GM21528 (cell line): ENCODE results near the gene MEGF11.

ENCODE experiments used
- ATAC-seq: cut with Tn5 transposase; IDR thresholded peaks from one replicate; pipeline ENCODE4 v1.9.1; 2021; ENCODE audit warnings: mild to moderate bottlenecking, moderate library complexity; ENCODE audit not compliant: unreplicated experiment, low FRiP score

The MEGF11 gene

GRCh38 chr15:66128116-66128680 is 125.4 kb downstream of the MEGF11 start:
- no peak for ATAC-seq

- no peak for ATAC-seq
Observed at GRCh38 chr15:66126456-66126855, 127.1 kb downstream of the MEGF11 start.

GRCh38 chr15:66126031-66126441 is 127.5 kb downstream of the MEGF11 start:
- ATAC-seq = no peak

GRCh38 chr15:66124651-66125050 is 128.9 kb downstream of the MEGF11 start:
- ATAC-seq = no peak

GRCh38 chr15:66123799-66124198 is 129.8 kb downstream of the MEGF11 start:
- no peak for ATAC-seq

GRCh38 chr15:66120422-66120821 is 133.1 kb downstream of the MEGF11 start:
- no peak for ATAC-seq

- ATAC-seq = no peak
Observed at GRCh38 chr15:66117841-66118240, 135.7 kb downstream of the MEGF11 start.

GRCh38 chr15:66115568-66116206 is 137.9 kb downstream of the MEGF11 start:
- ATAC-seq = no peak

GRCh38 chr15:66114863-66115425 is 138.6 kb downstream of the MEGF11 start:
- no peak for ATAC-seq

GRCh38 chr15:66112388-66112787 is 141.2 kb downstream of the MEGF11 start:
- no peak for ATAC-seq

- ATAC-seq = no peak
Observed at GRCh38 chr15:66111363-66111762, 142.2 kb downstream of the MEGF11 start.

GRCh38 chr15:66110864-66111263 is 142.7 kb downstream of the MEGF11 start:
- no peak for ATAC-seq

GRCh38 chr15:66109826-66110225 is 143.7 kb downstream of the MEGF11 start:
- ATAC-seq = no peak

- no peak for ATAC-seq
Observed at GRCh38 chr15:66108483-66109265, 144.9 kb downstream of the MEGF11 start.

- ATAC-seq = no peak
Observed at GRCh38 chr15:66107070-66107469, 146.5 kb downstream of the MEGF11 start.

GRCh38 chr15:66105286-66106265 is 148.0 kb downstream of the MEGF11 start:
- no peak for ATAC-seq

- ATAC-seq = no peak
Observed at GRCh38 chr15:66103293-66103590, 150.3 kb downstream of the MEGF11 start.

- no peak for ATAC-seq
Observed at GRCh38 chr15:66102563-66103292, 150.8 kb downstream of the MEGF11 start.

GRCh38 chr15:66101715-66102395 is 151.7 kb downstream of the MEGF11 start:
- no peak for ATAC-seq
